Endothelial cell (in vitro differentiated cells): ENCODE results near the gene SCG5. TPM values are rescaled to one million over a fixed set of nuclear protein-coding genes. Genes with fewer than 3 reads are reported as not detected.

ENCODE experiments used
- DNase-seq: peaks from one replicate; pipeline ENCODE4 v3.0.0; 2021; ENCODE audit warnings: low spot score
- H3K27ac Mint-ChIP-seq: one replicate; pipeline ENCODE4 v1.8.0; 2021; ENCODE audit warnings: mixed read lengths, inconsistent platforms; ENCODE audit not compliant: unreplicated experiment
- H3K27me3 Mint-ChIP-seq: one replicate; pipeline ENCODE4 v1.8.0; 2021; ENCODE audit warnings: mild to moderate bottlenecking, moderate library complexity, mixed read lengths, inconsistent platforms; ENCODE audit not compliant: unreplicated experiment
- H3K36me3 Mint-ChIP-seq: one replicate; pipeline ENCODE4 v1.8.0; 2021; ENCODE audit warnings: mild to moderate bottlenecking, low read depth, mixed read lengths, inconsistent platforms; ENCODE audit not compliant: unreplicated experiment
- H3K4me1 Mint-ChIP-seq: one replicate; pipeline ENCODE4 v1.8.0; 2021; ENCODE audit warnings: mild to moderate bottlenecking, mixed read lengths, inconsistent platforms; ENCODE audit not compliant: unreplicated experiment
- H3K4me3 Mint-ChIP-seq: one replicate; pipeline ENCODE4 v1.8.0; 2021; ENCODE audit warnings: mild to moderate bottlenecking, mixed read lengths, inconsistent platforms; ENCODE audit not compliant: unreplicated experiment
- H3K9me3 Mint-ChIP-seq: one replicate; pipeline ENCODE4 v1.8.0; 2021; ENCODE audit warnings: mixed read lengths, inconsistent platforms; ENCODE audit not compliant: unreplicated experiment
- CTCF ChIP-seq: fragments of 200-600 bp; sonication (generic); IDR thresholded peaks from one replicate; pipeline ENCODE4 v1.5.0; 2021; ENCODE audit warnings: antibody characterized with exemption; ENCODE audit not compliant: unreplicated experiment
- total RNA-seq: library from RNA; stranded (reverse); fragmentation: NEBNext Ultra II Directional; extraction: Animal tissue kit (Norgen Biotek cat#: 25700); gene quantifications from one replicate; pipeline ENCODE4 v1.2.1, GENCODE V29; 2021; ENCODE audit not compliant: unreplicated experiment

The SCG5 gene
- total RNA-seq, 1 donor from 2014 or later: 15.6 TPM

GRCh38 chr15:32694222-32694983, 52.9 kb downstream of the SCG5 start:
- H3K27ac Mint-ChIP-seq: no peak overlapping the region
- peaks cover 8% of the 10 kb centered on the region for H3K4me1 Mint-ChIP-seq
- H3K9me3 Mint-ChIP-seq: no peaks in the 10 kb centered on the region
- no peaks in the 10 kb centered on the region for H3K36me3 Mint-ChIP-seq
- no peak for DNase-seq
- no peak for TF ChIP-seq CTCF
- H3K4me3 Mint-ChIP-seq: no peak overlapping the region
- no peaks in the 10 kb centered on the region for H3K27me3 Mint-ChIP-seq

- no peak for TF ChIP-seq CTCF
- H3K4me3 Mint-ChIP-seq: no peak overlapping the region
- peaks cover 8% of the 10 kb centered on the region for H3K4me1 Mint-ChIP-seq
- H3K27me3 Mint-ChIP-seq: no peaks in the 10 kb centered on the region
- H3K27ac Mint-ChIP-seq: no peak overlapping the region
- H3K36me3 Mint-ChIP-seq: no peaks in the 10 kb centered on the region
- no peak for DNase-seq
- no peaks in the 10 kb centered on the region for H3K9me3 Mint-ChIP-seq
Measured at GRCh38 chr15:32698773-32699390, 57.4 kb downstream of the SCG5 start.

GRCh38 chr15:32700501-32701150, 59.1 kb downstream of the SCG5 start:
- no peak for TF ChIP-seq CTCF

GRCh38 chr15:32701863-32702262, 60.4 kb downstream of the SCG5 start:
- H3K4me1 Mint-ChIP-seq: peaks cover 8% of the 10 kb centered on the region
- H3K27me3 Mint-ChIP-seq: no peaks in the 10 kb centered on the region

More at GRCh38 chr15:32700501-32701150, 59.1 kb downstream of the SCG5 start:
- no peaks in the 10 kb centered on the region for H3K36me3 Mint-ChIP-seq
- H3K27me3 Mint-ChIP-seq: no peaks in the 10 kb centered on the region
- H3K9me3 Mint-ChIP-seq: no peaks in the 10 kb centered on the region
- H3K4me3 Mint-ChIP-seq: no peak overlapping the region
- no peak overlapping the region for H3K27ac Mint-ChIP-seq
- H3K4me1 Mint-ChIP-seq: peaks cover 8% of the 10 kb centered on the region
- no peak for DNase-seq

More at GRCh38 chr15:32701863-32702262, 60.4 kb downstream of the SCG5 start:
- no peak for TF ChIP-seq CTCF
- Mint-ChIP-seq H3K4me3 (no peak overlapping the region), H3K27ac (no peak overlapping the region), H3K36me3 (no peaks in the 10 kb centered on the region), H3K9me3 (no peaks in the 10 kb centered on the region)
- no peak for DNase-seq
